GM10266 (cell line): Measurements from ENCODE around the gene SPRED2.
A peak's percentile ranks its signal among the peaks of the same experiment; 100 is the strongest.

ENCODE experiments used
- DNase-seq: peaks from one replicate; pipeline ENCODE4 v3.0.0; 2012; ENCODE audit errors: extremely low spot score
- CTCF ChIP-seq: IDR thresholded peaks from 2 replicates; pipeline ENCODE4 v1.5.1; 2012; ENCODE audit warnings: mild to moderate bottlenecking, low read depth; ENCODE audit not compliant: control insufficient read depth, insufficient read depth; ENCODE audit errors: missing control alignments

SPRED2 gene

GRCh38 chr2:65357959-65358294 is 74.5 kb downstream of the SPRED2 start:
- TF ChIP-seq CTCF: no peak
- DNase-seq: peak; percentile 50

- TF ChIP-seq CTCF: no peak
- DNase-seq: no peak
Measured at GRCh38 chr2:65357095-65357958, 75.1 kb downstream of the SPRED2 start.

GRCh38 chr2:65355186-65355831 is 77.1 kb downstream of the SPRED2 start:
- no peak for DNase-seq

GRCh38 chr2:65354773-65355172 is 77.6 kb downstream of the SPRED2 start:
- no peak for DNase-seq
- TF ChIP-seq CTCF: no peak

More at GRCh38 chr2:65355186-65355831, 77.1 kb downstream of the SPRED2 start:
- TF ChIP-seq CTCF: no peak

GRCh38 chr2:65353927-65354326 is 78.5 kb downstream of the SPRED2 start:
- no peak for DNase-seq
- TF ChIP-seq CTCF: no peak

GRCh38 chr2:65353046-65353445 is 79.4 kb downstream of the SPRED2 start:
- DNase-seq: no peak
- peak; percentile 18 for TF ChIP-seq CTCF
